IPS-NIHi11 (cell line): ENCODE data around the gene IFT88.

Experiments used
- DNase-seq: peaks from one replicate; pipeline ENCODE4 v3.0.0; 2012; ENCODE audit warnings: mixed read lengths, low spot score

IFT88 gene

DNA sequence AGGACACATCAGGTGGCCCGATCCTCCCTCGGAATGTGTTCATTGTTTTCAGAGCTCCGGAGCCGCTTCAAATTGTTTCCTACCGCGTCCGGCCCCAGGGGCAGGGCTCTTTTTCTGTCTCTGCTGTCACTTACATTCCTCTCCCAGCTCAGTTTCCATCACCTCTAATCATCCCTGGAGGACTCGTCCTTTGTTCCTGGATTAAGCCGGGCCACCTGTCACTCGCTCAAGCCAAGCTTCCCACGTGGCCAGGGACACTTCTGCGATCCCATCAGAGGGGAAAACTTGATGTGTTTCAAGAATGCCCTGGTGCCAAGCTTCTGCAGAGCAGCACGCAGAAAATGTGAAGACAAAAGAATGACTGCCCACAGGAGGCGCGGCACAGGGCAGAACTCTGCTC, 150.0 kb downstream of the IFT88 start:
- peak; percentile 46 for DNase-seq

DNA sequence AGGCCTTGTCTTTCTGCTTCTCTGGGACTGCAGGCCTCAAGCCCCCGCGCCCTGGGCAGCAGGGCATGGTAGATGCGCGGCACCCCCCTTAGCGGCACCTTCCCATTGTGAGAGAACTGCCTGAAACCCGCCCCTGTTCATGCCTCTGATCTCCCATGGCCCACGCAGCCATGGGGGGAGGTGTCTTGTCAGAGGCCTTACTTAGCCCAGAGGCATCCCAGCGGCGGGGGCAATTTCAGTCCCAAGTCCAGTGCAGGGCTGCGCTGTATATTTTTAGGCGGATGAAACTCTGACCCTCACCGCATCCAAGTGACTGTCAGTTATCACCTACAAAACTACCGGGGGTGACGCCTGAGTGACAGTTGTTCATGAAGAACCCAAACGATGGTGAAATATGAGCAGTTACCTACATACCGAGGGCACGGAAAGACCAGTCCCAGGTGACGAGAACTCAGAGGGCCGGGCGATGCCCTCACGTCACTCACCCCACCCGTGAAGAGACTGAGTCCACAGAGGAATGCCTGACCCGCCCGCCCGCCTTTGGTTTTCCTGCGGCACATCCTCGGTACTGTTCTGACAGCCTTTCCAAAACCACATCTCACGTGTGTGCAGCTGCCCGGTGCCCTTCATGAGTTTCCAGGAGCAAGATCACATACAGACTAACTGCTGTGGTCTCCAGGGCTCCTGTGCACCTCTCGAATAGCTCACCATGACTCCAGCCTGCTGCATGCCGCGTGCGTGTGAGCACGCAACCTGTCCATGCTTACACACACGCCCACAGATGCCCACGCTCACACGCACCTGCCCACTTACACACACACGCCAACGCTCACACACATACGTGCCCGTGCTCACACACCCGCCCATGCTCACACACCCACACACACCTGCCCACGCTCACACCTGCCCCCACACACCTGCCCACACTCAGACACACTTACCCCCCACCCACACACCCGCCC, 150.9 kb downstream of the IFT88 start:
- DNase-seq, result no peak

DNA sequence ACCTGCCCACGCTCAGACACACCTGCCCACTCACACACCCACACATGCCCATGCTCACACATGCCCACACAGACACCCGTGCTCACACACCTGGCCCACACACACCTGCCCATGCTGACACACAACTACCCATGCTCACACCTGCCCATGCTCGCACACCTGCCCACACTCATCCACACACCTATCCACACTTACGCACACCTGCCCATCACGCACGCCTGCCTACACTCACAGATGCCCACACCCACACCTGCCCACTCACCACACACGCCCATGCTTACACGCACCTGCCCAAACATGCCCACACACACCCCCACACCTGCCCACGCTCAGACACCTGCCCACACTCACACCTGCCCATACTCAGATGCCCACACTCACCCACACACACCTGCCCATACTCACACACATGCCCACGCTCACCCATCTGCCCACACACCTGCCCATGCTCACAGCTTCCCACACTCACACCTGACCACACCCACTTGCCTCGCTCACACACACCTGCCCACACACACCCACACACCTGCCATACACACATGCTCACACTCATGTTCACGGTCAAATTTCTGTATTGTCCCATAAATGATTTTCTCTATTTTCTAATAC, 152.1 kb downstream of the IFT88 start:
- no peak for DNase-seq

DNA sequence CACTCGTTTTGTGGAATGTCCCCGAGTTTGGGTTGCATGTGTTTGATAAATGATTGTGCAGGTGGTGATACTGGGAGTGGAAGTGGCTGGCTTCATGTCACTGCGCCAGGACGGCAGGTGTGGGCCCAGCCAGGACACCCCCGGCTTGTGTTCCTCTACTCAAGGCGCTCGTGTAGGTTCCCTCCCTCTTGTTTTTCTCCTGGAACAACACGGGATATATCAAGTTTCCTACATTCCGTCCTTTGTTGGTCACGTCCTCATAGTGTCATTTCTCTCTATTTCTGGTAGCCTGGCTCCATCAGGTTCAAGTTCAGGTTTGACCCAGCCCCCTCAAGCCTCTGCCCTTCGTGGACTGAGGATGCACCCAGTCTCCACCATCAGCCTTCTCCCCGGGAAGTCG, 152.8 kb downstream of the IFT88 start:
- DNase-seq, result no peak

DNA sequence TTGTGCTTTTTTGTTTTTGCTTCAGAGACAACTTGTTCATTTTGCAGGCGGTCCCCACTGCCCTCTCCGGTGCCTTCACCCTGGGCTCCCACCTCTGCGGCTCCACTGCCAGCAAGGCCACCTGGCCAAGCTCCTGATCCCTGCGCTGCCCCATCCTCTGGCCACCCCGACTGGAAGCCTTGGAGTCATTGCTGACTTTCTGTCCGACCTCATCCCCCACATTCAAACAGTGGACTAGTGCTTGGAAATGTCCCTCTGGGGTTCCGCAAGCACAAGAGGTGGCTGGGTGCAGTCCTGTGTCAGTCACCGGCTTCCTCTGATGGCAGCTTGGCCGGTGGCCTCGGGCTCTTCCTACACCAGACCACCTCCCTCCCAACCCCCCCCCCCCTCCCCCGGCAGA, 153.5 kb downstream of the IFT88 start:
- no peak for DNase-seq

DNA sequence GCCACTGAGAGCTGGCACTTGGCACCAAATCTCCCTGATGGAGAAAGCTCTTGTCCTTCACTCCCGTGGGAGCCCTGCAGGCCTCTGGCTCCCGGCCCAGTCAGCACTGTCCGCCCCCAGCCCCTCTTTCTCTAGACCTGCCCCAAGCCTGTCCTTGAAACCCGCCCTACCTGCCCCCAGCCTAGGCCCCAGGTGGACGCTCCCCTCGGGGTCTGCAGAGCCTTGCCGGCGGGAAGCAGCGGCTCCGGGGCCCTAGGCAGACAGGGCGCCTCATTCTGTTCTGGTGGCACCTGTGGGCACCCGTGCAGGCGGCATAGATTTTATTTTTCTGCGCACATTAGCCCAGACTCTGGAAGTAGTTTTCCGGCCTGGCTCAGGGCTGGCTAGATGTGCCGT, 154.1 kb downstream of the IFT88 start:
- no peak for DNase-seq

DNA sequence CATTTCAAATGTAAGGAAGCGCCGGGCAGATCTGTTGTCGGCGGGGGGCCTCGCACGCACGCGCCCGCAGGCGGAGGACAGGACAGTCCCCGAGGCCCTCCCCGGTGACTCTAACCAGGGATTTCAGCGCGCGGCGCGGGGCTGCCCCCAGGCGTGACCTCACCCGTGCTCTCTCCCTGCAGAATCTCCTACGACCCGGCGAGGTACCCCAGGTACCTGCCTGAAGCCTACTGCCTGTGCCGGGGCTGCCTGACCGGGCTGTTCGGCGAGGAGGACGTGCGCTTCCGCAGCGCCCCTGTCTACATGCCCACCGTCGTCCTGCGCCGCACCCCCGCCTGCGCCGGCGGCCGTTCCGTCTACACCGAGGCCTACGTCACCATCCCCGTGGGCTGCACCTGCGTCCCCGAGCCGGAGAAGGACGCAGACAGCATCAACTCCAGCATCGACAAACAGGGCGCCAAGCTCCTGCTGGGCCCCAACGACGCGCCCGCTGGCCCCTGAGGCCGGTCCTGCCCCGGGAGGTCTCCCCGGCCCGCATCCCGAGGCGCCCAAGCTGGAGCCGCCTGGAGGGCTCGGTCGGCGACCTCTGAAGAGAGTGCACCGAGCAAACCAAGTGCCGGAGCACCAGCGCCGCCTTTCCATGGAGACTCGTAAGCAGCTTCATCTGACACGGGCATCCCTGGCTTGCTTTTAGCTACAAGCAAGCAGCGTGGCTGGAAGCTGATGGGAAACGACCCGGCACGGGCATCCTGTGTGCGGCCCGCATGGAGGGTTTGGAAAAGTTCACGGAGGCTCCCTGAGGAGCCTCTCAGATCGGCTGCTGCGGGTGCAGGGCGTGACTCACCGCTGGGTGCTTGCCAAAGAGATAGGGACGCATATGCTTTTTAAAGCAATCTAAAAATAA, 154.7 kb downstream of the IFT88 start:
- peak; percentile 67 for DNase-seq

DNA sequence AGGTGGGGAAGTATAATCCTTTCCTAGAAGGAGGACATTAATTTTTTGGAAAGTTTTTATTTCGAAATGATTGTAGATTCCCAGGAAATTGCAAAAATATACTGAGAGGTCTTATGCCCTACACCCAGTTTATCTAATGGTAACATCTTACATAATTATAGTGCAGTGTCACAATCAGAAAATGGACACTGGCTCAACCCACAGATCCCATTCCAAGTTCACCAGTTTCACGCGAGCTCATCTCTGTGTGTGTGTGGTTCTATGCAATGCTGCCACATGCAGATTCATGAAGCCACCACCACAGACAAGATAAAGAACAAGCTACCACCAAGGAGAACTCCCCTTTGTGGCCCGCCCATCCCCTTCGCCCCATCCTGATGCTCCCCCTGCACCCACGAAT, 160.9 kb downstream of the IFT88 start:
- DNase-seq, result no peak

DNA sequence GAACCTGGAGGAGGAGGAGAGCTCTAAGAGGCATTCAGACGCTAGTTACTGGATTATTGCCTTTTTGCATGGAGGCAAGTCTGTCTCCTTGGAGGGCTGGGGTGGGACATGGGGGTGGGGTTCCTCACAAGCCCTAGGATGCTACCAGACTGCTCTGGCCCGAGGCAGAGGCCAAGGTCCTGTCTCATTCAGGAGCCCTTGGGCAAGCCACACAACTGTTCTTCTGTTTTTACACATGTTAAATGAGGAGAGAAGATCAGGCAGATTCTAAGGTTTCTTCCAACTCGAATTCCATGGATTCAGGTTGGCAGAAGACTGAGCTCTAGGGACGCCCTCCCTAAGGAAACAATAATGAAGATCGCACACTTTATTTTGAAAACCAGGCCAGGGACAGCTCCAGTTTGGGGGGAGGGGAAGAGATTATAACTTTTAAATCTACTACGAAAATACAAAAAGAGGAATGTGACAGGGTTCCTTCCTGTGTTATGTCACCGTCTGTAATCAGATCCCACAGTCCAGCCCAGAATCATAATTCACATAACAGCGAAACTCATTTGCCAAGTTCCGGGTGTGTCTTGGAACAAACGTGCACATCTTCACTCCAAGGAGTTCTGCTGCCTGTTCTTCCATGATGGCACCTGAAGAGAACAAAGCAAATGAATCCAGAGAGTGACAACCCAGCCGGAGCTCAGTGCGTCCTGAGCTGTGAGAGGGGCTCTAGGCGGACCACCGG, 161.8 kb downstream of the IFT88 start:
- no peak for DNase-seq

DNA sequence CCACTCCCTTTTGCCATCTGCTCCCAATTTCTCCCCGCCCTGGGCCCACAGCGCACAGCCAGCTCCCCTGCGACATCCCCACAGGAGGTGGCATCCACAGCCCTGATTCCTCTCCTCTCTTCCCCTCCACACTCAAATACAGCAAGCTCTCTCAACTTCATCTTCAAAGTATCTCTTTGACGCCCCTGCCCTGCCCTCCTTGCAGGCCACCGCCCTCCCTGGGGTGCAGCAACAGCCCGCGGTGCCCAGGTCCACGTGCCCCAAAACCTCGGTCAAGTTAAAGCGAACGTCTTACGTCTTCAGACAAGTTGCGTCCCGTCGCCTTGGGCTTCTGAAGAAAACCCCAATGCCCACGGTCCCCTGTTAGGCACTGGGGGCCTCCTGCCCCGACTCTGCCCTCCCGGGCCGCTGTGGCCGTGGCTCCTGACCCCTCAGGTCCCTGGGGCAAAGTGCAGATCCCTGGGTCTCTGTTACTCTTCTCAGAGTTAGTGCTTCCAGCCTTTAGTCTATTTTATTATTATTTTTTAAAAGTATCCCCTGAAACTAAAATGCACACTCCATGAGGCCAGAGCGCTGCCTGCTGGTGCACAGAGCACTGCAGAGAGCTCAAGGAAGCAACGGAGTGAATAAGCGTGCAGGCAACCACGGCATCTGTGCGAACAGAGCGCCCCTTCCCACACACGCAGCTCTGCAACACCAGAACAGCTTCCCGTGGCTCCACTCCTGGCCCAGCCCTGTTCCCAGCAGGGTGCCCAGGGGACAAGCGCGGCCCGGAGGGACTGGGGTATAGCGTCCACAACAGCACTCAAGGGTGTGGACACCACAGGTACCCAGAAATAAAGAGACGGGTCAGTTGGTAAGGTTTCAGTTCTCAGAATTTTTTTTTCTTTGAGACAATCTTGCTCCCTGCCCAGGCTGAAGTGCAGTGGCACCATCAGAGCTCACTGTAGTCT, 163.0 kb downstream of the IFT88 start:
- no peak for DNase-seq

DNA sequence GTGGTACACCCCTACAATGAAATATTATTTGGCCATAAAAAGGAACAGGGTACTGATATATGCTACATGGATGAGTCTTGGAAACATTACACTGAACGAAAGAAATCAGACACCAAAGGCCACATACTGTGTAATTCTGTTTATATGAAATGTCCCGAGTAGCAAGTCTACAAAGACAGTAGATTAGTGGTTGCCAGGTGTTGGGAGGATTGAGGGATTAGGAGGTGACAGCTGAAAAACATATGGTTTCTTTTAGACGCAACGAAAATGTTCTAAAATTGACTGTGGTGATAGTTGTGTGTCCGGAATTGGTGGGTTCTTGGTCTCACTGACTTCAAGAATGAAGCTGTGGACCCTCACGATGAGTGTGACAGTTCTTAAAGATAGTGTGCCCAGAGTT, 171.7 kb downstream of the IFT88 start:
- DNase-seq, result no peak

DNA sequence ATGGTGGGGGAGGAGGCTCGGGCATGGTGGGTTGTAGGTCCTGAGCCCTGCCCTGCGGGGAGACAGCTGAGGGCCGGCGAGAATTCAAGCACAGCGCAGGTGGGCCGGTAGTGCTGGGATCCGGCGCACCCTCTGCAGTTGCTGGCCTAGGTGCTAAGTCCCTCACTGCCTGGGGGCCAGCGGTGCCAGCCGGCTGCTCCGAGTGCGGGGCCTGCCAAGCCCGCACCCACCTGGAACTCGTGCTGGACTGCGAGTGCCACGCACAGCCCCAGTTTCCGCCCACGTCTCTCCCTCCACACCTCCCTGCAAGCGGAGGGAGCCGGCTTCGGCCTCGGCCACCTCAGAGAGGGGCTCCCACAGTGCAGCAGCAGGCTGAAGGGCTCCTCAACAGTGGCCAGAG, 173.1 kb downstream of the IFT88 start:
- DNase-seq, result no peak
